DMS153 treated with DMSO at 0.1 percent for 48 hours (cell line): ENCODE results near the gene DDN.

Experiments
- DNase-seq: peaks from one replicate; lab custom pipeline; 2025; ENCODE audit not compliant: unreplicated experiment; lab: John Stamatoyannopoulos, UW

The DDN gene

DNA sequence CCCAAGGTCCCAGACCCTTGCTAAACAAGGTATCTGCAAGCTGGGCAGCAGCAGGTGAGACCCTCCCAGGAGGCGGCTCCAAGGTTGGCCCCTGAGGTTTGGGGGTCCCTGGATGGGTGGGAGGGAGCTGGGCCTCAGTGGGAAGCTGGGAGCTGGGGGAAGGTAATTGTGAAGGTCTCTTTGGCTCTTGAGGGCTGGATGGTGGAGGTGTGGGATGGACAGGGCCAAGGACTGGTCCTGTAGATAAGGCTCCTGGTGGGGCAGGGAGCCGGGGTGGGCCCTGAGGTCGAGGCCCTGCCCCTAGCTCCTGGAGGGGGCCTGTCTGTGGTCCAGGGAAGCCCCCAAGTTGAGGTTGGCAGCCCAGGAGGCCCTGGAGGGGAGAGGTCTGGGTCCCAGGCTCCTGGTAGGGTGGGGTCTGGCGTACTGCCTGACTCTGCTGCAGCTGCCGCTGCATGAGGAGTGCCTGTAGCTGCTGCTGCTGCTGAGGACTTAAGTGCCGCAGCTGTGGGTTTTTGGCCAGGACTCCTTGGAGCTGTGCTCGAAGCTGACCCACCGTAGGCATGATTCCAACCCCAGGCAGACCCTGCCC is 32.5 kb upstream of the DDN start:
- no peak for DNase-seq

DNA sequence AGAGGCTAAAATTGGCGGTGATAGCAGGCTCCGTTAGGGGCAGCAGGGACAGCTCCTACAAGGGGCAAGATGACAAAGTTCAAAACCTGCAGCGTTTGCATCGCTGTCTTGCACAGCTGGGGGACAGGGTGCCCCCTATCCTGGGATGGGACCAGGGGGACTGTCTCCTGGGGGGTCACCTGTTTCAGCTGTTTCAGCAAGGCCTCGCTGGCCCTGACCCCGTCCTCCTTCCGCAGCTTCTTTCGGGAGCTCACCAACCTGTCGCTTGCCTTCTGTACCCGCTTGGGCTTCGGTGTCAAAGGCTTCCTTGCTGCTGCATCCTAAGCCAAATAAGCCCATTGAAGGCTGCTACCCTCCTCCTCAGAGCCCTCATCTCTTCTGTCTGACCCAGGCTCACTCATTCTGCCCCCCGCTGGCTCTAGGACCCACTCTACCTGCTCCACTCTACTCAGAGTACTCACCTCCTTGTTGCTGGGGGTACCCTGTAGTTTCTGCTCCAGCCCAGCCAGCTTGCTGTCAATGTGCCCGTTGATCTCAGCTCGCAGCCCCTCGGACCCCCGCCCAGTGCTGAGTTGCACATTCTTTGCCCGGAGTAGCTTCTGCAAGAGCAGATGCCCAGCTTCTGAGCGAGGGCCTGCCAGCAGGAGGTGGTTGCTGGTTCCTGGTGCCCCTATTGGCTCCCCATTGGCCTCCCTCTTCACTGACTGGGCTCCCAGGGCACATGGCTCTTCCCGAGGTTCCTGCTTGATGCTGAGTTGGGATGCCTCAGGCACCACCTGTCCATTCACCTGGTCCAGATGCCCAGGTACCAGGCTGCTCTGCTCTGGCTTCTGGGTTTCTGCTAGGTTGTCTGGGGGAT is 31.8 kb upstream of the DDN start:
- no peak for DNase-seq

- DNase-seq = no peak
These were observed 30.9 kb upstream of the DDN start for GRCh38 chr12:49030119-49030518.

DNA sequence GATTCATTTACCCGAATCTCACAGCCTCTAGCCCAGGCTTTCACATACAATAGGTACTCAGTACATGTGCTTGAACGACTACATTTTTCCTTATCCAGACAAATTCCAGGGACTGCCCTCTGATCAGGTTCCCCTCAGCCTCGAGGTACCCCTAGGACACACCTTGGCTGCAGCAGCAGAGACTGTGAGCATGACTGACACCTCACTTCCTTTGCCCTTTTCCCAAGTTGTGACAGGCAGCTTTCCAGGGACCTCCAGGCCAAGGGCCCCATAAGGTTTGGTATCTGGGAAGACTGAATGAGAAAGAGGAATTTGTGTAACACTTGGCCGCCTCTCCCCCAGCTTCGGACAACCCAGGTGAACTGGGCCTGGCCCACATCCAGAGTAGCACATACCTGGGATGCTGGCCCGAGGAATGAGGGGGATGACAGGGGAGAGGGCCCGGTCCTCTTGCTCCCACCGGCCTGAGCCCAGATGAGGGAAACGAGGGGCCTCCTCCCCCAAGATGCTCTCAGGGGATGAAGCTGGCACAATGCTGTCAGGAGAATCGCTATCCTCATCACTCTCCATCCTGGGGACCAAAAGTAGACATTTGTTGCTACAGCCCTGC is 29.6 kb upstream of the DDN start:
- DNase-seq = no peak

DNA sequence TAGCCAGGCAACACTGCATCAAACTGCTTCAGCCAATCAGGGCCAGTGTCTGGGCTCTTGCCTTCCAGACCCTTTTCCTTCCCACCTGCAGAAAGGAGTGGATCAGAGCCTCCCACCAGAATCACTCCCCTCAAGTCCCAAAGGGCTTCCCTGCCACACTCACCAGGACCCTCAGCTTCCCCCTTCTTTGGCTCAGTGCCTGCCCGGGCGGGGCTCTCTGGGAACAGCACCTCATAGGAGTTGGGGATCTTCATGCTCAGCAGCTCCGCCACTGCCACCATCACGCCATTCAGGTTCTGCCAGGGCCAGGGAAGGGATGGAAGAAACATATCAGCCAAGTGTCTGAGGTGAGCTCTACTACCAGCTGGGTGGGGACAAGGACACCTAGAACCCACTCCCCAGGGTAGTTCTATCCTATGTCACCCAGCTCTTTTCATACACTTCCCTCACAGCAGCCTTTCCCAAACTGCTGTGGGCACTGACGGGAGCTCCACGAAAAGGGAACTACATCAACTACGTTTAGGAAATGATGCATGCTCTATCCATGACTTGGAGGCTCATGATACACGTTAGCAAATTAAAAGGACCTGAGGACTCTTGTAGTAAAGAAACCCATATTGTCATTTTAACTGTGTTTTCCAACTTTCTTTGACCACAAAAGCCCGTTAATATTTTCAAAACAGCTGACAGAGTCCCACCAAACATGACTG is 28.8 kb upstream of the DDN start:
- no peak for DNase-seq

GRCh38 chr12:49026678-49027480 is 27.7 kb upstream of the DDN start:
- no peak for DNase-seq

DNA sequence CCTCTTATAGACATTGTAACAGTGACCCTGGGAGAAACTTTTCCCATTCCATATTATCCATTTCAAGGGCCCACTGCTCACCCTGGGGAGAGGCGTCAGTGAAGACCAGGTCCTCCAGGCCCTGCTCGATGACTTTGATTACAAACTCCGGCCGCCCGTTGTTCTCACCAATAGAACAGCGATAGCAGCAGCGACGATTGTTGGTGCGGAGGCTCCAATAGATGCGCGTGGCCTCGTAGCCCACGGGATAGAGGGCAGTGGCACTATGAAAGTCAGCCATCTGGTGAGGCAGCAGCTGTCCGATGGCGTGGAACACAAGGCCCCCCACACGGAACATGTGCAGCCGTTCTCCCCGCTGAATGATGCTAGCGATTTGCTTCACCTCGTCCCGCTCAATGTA is 26.9 kb upstream of the DDN start:
- DNase-seq = no peak

- DNase-seq = no peak
These were observed 26.3 kb upstream of the DDN start for GRCh38 chr12:49025463-49025862.

GRCh38 chr12:49024543-49024942 is 25.4 kb upstream of the DDN start:
- no peak for DNase-seq

GRCh38 chr12:49023812-49024211 is 24.6 kb upstream of the DDN start:
- DNase-seq = no peak

DNA sequence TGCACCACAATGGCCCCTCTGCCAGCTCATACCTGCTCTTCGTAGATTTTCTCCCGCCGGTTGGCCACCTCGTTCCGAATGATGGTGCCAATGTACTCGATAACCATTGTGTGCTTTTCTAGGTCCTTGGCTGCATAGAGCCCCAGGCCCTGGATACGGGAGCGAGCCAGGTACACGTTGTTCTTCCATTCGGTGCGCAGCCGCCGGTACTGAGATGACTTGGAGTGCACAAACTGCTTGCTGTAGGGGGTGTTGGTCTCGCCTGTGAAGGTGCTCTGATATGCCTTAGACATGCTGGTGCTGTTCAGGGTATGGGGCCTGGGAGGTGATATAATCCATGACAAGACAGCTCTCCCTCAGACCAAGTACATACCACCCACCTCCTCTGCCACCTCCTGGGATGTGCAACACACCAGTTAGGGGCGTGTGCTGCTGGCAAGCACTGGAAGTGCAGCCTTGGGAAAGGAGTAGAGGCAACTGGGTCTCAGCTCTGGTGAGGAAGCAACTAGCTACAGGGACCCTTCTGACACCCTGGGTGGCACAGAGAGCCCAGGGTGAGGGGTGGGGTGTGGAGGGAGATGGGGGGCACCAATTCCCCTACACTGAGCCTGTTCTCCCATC is 23.5 kb upstream of the DDN start:
- no peak for DNase-seq

- DNase-seq = no peak
These were observed 22.2 kb upstream of the DDN start for GRCh38 chr12:49021292-49021915.

DNA sequence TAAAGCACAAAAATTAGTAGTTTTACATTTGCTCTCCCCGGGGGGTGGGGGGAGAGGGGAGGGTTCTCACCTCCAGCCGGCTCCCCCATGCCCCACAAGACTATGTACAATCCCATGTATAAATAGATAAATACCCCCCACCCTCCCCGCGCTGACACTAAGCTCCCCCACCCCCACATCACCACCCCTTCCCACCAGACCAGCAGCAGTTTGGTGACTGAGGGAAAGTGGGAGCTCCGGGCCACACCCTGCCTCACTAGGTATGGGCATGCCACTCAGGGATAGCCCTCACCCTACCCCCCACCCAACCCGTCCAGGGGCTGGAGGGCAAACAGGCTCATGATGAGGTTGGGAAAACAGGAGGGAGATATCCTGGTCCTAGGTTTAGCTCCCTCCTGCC is 21.3 kb upstream of the DDN start:
- no peak for DNase-seq

GRCh38 chr12:49019443-49020324 is 20.5 kb upstream of the DDN start:
- no peak for DNase-seq

GRCh38 chr12:49019120-49019430 is 19.9 kb upstream of the DDN start:
- no peak for DNase-seq

- DNase-seq = peak; percentile 94
These were observed 19.3 kb upstream of the DDN start, which contains the start of gene PRKAG1 for GRCh38 chr12:49018261-49019119. PRKAG1 (minus strand) TSS chr12:49018776; CDS start chr12:49018740, 36 bp downstream.

GRCh38 chr12:49017891-49018260 is 18.7 kb upstream of the DDN start:
- no peak for DNase-seq

DNA sequence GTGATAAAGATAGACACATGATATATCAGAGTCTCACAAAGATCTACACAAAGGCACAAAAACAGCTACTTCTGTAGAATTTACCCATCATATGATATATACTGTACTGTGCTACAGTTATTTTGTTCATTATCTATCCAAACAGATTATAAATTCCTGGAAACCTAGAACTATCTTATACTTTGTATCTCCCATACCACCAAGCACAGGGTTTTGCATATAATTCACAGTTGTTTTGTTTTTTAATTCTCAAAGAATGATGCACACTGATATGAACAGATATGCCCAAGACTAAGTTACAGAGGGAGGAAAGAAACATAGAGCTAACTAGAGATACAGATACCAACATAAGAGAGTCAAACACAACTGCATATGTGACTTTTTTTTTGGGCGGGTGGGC is 16.0 kb upstream of the DDN start:
- no peak for DNase-seq
